ENCODE measurements around the gene CHRND. TPM values are rescaled to one million over a fixed set of nuclear protein-coding genes. Genes with fewer than 3 reads are reported as not detected.

CHRND gene
- total and polyA plus RNA-seq, 11 donors, result not detected

DNA sequence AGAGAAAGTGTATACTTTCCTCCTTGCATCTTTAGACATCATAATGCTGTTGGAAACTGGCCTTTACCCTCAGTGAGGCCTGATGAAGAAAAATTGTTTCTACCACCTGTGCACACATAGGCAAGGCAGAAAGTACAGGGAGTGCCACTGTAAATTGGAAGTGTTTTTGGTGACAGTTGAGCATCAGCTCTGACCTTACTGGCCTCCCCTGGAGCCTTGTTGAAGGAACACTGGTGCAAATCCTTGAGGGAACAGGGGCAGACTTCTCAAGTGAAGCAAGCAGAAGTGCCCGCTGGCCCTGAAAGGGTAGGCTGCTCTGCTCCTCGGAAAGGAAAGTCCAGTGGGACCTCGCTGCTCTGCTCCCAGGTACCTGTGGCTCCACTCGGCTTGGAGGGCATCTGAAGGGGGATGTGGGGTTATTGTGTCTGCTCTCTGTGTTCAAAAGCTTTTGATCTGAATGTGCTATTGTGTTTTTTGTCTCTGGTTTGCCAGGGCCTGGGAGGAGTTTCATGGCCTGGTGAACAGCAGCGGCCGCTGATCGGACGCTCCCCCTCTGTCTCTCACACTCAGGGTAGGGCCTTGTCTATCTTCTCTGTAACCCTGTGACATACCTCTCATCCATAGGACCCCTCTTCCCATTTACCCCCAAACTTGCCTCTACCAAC, 47.9 kb downstream of the CHRND start:
- no peak for ATAC-seq
- no peak overlapping the region for H3K4me3 ChIP-seq
- no peaks in the 10 kb centered on the region for H3K9me3 ChIP-seq
- H3K4me1 ChIP-seq, result no peaks in the 10 kb centered on the region
- H3K27ac ChIP-seq, result no peak overlapping the region
- TF ChIP-seq, protein P1, sequence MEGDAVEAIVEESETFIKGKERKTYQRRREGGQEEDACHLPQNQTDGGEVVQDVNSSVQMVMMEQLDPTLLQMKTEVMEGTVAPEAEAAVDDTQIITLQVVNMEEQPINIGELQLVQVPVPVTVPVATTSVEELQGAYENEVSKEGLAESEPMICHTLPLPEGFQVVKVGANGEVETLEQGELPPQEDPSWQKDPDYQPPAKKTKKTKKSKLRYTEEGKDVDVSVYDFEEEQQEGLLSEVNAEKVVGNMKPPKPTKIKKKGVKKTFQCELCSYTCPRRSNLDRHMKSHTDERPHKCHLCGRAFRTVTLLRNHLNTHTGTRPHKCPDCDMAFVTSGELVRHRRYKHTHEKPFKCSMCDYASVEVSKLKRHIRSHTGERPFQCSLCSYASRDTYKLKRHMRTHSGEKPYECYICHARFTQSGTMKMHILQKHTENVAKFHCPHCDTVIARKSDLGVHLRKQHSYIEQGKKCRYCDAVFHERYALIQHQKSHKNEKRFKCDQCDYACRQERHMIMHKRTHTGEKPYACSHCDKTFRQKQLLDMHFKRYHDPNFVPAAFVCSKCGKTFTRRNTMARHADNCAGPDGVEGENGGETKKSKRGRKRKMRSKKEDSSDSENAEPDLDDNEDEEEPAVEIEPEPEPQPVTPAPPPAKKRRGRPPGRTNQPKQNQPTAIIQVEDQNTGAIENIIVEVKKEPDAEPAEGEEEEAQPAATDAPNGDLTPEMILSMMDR (IDR thresholded peaks at IDR 0.05), result no peak
- no peak for TF ChIP-seq POLR2A (IDR thresholded peaks at IDR 0.05)
- intact Hi-C loops (cut with DNase I), result no loop called here
- H3K27me3 ChIP-seq, result no peaks in the 10 kb centered on the region
- no peak for DNase-seq
- peaks cover 0 to 88% (median 62%) of the 10 kb centered on the region in 9 donors for H3K36me3 ChIP-seq
- WGBS, 4 donors, result 93 to 96% (median 96%) methylated on average over 8 of the region's 8 CpGs

DNA sequence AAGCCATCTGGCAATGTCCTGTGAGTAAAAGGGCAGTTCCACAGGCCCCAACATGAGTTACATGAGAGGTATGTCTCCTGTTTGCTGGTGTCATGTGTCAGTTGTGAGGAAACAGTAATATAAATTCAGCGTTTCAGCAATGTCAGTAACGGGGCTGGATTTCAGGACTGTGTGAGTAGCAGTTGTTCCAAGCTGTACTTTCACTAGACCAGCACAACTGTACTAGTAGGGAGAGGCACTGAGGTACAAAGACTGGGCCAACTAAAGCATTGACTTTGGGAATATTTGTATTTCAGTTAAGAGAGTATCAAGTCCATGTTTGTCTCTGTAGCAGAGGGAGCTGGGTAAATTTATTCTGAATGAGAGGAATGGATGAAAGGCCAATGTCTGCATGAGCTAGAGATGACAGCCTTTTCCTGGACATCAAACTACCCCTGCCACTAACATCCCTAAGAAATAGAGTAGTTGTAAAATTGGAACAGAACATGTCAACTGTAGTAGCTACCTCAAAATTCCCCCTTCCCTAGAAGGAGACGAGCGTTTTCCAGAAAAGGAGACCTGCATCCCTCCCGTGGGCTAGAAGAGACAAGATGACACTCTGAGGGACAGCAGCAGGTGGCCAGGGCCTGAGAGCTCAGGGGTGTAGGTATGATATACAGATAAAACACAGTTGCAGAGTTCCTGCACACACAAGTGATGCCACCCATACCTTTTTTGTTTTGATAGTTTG, 48.9 kb downstream of the CHRND start:
- H3K27ac ChIP-seq, result no peak overlapping the region
- DNase-seq, result no peak
- no peak for ATAC-seq
- H3K36me3 ChIP-seq, result peaks cover 0 to 82% (median 53%) of the 10 kb centered on the region in 9 donors
- no peaks in the 10 kb centered on the region for H3K27me3 ChIP-seq
- H3K4me1 ChIP-seq, result peaks cover 0 to 3% (median 0%) of the 10 kb centered on the region in 12 donors
- intact Hi-C loops (cut with DNase I), result no loop called here
- WGBS, 4 donors, result 90 to 95% (median 93%) methylated on average over 5 of the region's 5 CpGs
- H3K4me3 ChIP-seq, result no peak overlapping the region
- TF ChIP-seq POLR2A (IDR thresholded peaks at IDR 0.05), result no peak
- TF ChIP-seq, protein P1 (IDR thresholded peaks at IDR 0.05), result no peak
- H3K9me3 ChIP-seq, result no peaks in the 10 kb centered on the region

DNA sequence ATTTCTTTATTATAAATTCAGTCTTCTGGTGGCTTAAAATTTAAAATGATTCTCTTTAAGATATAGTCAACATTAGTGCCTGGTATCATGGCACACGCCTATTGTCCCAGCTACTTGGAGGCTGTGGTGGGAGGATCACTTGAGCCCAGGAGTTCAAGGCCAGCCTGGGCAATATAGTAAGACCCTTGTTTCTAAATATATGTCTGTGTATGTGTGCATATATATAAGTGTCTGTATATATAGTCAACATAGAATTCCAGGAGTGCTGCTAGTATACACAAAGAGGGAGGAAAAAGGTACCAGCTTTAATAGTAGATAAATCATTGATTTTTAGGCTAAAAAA, 49.4 kb downstream of the CHRND start:
- WGBS, 4 donors, result 97 to 100% (median 100%) methylated on average over 1 of the region's 1 CpG
- no peaks in the 10 kb centered on the region for H3K9me3 ChIP-seq
- TF ChIP-seq, protein P1 (IDR thresholded peaks at IDR 0.05), result no peak
- TF ChIP-seq POLR2A (IDR thresholded peaks at IDR 0.05), result no peak
- no peak overlapping the region for H3K27ac ChIP-seq
- no peaks in the 10 kb centered on the region for H3K27me3 ChIP-seq
- no peak overlapping the region for H3K4me3 ChIP-seq
- no peak for DNase-seq
- peaks cover 0 to 78% (median 47%) of the 10 kb centered on the region in 9 donors for H3K36me3 ChIP-seq
- intact Hi-C loops (cut with DNase I), result no loop called here
- no peak for ATAC-seq
- peaks cover 0 to 3% (median 0%) of the 10 kb centered on the region in 12 donors for H3K4me1 ChIP-seq

DNA sequence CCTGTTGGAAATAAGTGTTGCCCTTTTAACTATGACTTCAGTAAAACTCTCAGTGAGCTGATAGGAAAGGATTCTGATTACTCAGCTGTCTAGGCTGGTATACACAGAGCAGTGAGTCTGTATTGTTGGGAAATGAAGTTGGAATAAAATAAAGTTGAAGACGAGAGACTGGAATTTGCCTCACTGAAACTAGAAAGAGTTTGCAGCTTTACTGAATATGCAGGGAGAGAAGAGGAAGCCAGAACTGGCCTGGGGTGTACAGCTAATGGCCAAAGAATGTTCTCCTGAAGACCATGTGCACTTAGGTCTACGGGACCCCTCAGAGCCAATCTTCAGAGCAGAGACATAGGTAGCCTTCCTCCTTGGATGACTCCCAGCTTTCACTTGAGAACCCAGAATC, 51.0 kb downstream of the CHRND start:
- H3K9me3 ChIP-seq, result no peaks in the 10 kb centered on the region
- ATAC-seq, result peak in 1 of 4 donors; percentile 24
- no peak for TF ChIP-seq POLR2A (IDR thresholded peaks at IDR 0.05)
- TF ChIP-seq, protein P1 (IDR thresholded peaks at IDR 0.05), result no peak
- 82 to 93% (median 91%) methylated on average over 2 of the region's 2 CpGs for WGBS, 4 donors
- intact Hi-C loops (cut with DNase I), result no loop called here
- H3K27ac ChIP-seq, result no peak overlapping the region
- peaks cover 0 to 77% (median 47%) of the 10 kb centered on the region in 9 donors for H3K36me3 ChIP-seq
- peaks cover 0 to 3% (median 0%) of the 10 kb centered on the region in 12 donors for H3K4me1 ChIP-seq
- H3K27me3 ChIP-seq, result no peaks in the 10 kb centered on the region
- no peak overlapping the region for H3K4me3 ChIP-seq
- DNase-seq, result no peak

Measured in heart left ventricle (tissue), 16 donors.